Cardiac muscle cell (in vitro differentiated cells and primary cell): ENCODE data around the gene PCDH19. TPM values are rescaled to one million over a fixed set of nuclear protein-coding genes. Genes with fewer than 3 reads are reported as not detected.

Source experiments
- DNase-seq, 2 donors: peaks; one replicate each; pipeline versions ENCODE4 v3.0.0 to v3.0.0-alpha.2; 2010 to 2017; ENCODE audit warnings: low read depth in 1 of 2, low spot score in 1 of 2
- H3K27ac ChIP-seq: fragments of 200-600 bp; sonication (generic); 2 replicates; pipeline ENCODE4 v1.5.1; 2016
- H3K27me3 ChIP-seq: fragments of 200-600 bp; sonication (generic); 2 replicates; pipeline ENCODE4 v1.6.0; 2016; ENCODE audit warnings: control low read depth
- H3K36me3 ChIP-seq: fragments of 200-600 bp; sonication (generic); 2 replicates; pipeline ENCODE4 v1.5.1; 2016; ENCODE audit warnings: control low read depth
- H3K4me1 ChIP-seq: fragments of 200-600 bp; sonication (generic); 2 replicates; pipeline ENCODE4 v1.8.1; 2017; ENCODE audit warnings: low read depth, mild to moderate bottlenecking, mixed run types
- H3K4me3 ChIP-seq: fragments of 200-600 bp; sonication (generic); 2 replicates; pipeline ENCODE4 v1.5.1; 2016; ENCODE audit warnings: mild to moderate bottlenecking
- H3K9me3 ChIP-seq: fragments of 200-600 bp; sonication (generic); 2 replicates; pipeline ENCODE4 v1.5.1; 2017; ENCODE audit warnings: low read depth, mild to moderate bottlenecking, control low read depth
- CTCF ChIP-seq: IDR thresholded peaks from 2 replicates; pipeline ENCODE4 v1.5.1; 2012; ENCODE audit warnings: low read depth, mild to moderate bottlenecking, low read length
- polyA plus RNA-seq: library from polyadenylated mRNA; unstranded; fragments of >200 nt; fragmentation: Nextera tagmentation; extraction: Ambion mirVana; gene quantifications from 2 replicates; pipeline ENCODE4 v1.2.1, GENCODE V29; 2016
- total RNA-seq: library from RNA; depleted of rRNA; stranded (reverse); fragments of >200 nt; gene quantifications from 2 replicates; pipeline ENCODE4 v1.2.3, GENCODE V29; 2016

The PCDH19 gene
- total and polyA plus RNA-seq, 2 experiments from 2014 or later, result 0.60 to 1.7 TPM

- no peaks in the 10 kb centered on the region for H3K4me1 ChIP-seq
- peak; percentile 21 to 35 for DNase-seq
- H3K36me3 ChIP-seq, result no peaks in the 10 kb centered on the region
- no peak overlapping the region for H3K4me3 ChIP-seq
- no peaks in the 10 kb centered on the region for H3K9me3 ChIP-seq
- no peaks in the 10 kb centered on the region for H3K27me3 ChIP-seq
- H3K27ac ChIP-seq, result no peak overlapping the region
- TF ChIP-seq CTCF, result peak; percentile 51
Observed at GRCh38 chrX:100379388-100379986, 30.6 kb downstream of the PCDH19 start.

- Histone ChIP-seq H3K27ac (no peak overlapping the region), H3K9me3 (no peaks in the 10 kb centered on the region), H3K4me1 (no peaks in the 10 kb centered on the region), H3K4me3 (no peak overlapping the region), H3K27me3 (no peaks in the 10 kb centered on the region), H3K36me3 (no peaks in the 10 kb centered on the region)
- TF ChIP-seq CTCF, result no peak
- DNase-seq, result no peak
Observed at GRCh38 chrX:100377826-100378225, 32.2 kb downstream of the PCDH19 start.

GRCh38 chrX:100376576-100376975 lies 33.5 kb downstream of the PCDH19 start:
- no peaks in the 10 kb centered on the region for H3K27me3 ChIP-seq
- no peak overlapping the region for H3K27ac ChIP-seq
- no peaks in the 10 kb centered on the region for H3K9me3 ChIP-seq
- no peaks in the 10 kb centered on the region for H3K36me3 ChIP-seq
- no peak overlapping the region for H3K4me3 ChIP-seq
- no peaks in the 10 kb centered on the region for H3K4me1 ChIP-seq
- DNase-seq, result peak in 1 of 2 donors; percentile 36
- no peak for TF ChIP-seq CTCF

GRCh38 chrX:100373673-100374072 lies 36.4 kb downstream of the PCDH19 start:
- no peaks in the 10 kb centered on the region for H3K4me1 ChIP-seq
- H3K9me3 ChIP-seq, result no peaks in the 10 kb centered on the region
- TF ChIP-seq CTCF, result no peak
- no peaks in the 10 kb centered on the region for H3K36me3 ChIP-seq
- no peaks in the 10 kb centered on the region for H3K27me3 ChIP-seq
- H3K27ac ChIP-seq, result no peak overlapping the region
- H3K4me3 ChIP-seq, result no peak overlapping the region
- DNase-seq, result no peak

GRCh38 chrX:100368167-100368566 lies 41.9 kb downstream of the PCDH19 start:
- Histone ChIP-seq H3K27me3 (no peaks in the 10 kb centered on the region), H3K4me3 (no peak overlapping the region), H3K4me1 (no peaks in the 10 kb centered on the region), H3K9me3 (no peaks in the 10 kb centered on the region), H3K27ac (no peak overlapping the region), H3K36me3 (no peaks in the 10 kb centered on the region)
- TF ChIP-seq CTCF, result peak; percentile 39
- peak; percentile 11 to 52 for DNase-seq
